ENCODE data around the gene SOX2.

SOX2 gene

DNA sequence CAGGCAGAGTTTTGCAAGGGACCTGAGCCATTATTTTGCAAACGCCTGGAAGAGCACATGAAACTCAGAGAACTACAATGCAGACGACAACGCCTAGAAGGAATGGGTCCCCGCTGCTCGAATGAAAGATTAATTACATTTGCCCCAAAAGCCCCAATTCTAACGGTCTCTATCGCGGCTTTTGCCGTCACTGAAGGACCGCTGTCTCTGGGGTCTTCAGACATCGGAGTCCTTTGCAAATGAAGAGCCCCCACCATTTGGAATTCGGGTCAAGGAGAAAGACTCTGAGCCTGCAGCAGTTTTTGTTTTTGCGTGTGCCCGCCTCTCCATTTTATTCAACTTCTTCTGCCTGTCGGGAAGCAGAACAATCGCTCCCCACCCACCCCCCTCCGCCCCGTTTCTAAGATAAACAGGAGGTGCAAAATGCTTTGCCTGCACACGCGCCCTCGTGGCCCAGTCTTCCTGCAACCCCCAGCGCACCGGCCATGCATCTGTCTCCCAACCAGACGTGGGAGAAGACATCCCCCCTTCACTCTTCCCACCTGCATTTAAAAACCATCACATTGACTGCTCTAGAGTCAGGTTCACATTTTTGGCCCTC, 13.5 kb downstream of the SOX2 start:
- Histone ChIP-seq H3K9me3 (ENCODE audit: control insufficient read depth, insufficient read depth, low read depth, low read length) (no peaks in the 10 kb centered on the region), H3K9ac (ENCODE audit: low read length) (no peak overlapping the region), H3K27me3 (ENCODE audit: control insufficient read depth, insufficient read depth, low read length) (peaks cover 83% of the 10 kb centered on the region), H3K36me3 (ENCODE audit: control insufficient read depth, insufficient read depth, low read length) (no peaks in the 10 kb centered on the region), H3K4me1 (ENCODE audit: control insufficient read depth, insufficient read depth, low read length) (peaks cover 73% of the 10 kb centered on the region), H3K4me3 (ENCODE audit: low read depth, low read length) (peak overlapping the region; percentile 46), H3K27ac (ENCODE audit: low read depth, low read length) (no peak overlapping the region)

- Histone ChIP-seq H3K27ac (ENCODE audit: low read depth, low read length) (no peak overlapping the region), H3K4me3 (ENCODE audit: low read depth, low read length) (peak overlapping the region; percentile 72), H3K27me3 (ENCODE audit: control insufficient read depth, insufficient read depth, low read length) (peaks cover 83% of the 10 kb centered on the region), H3K9me3 (ENCODE audit: control insufficient read depth, insufficient read depth, low read depth, low read length) (no peaks in the 10 kb centered on the region), H3K4me1 (ENCODE audit: control insufficient read depth, insufficient read depth, low read length) (peaks cover 73% of the 10 kb centered on the region), H3K9ac (ENCODE audit: low read length) (no peak overlapping the region), H3K36me3 (ENCODE audit: control insufficient read depth, insufficient read depth, low read length) (no peaks in the 10 kb centered on the region)
These were observed 14.1 kb downstream of the SOX2 start for GRCh38 chr3:181725830-181726229.

- H3K9me3 ChIP-seq (ENCODE audit: control insufficient read depth, insufficient read depth, low read depth, low read length), result no peaks in the 10 kb centered on the region
- peak overlapping the region; percentile 28; the same call in 1 of the 2 replicates for H3K27ac ChIP-seq (ENCODE audit: low read depth, low read length)
- H3K27me3 ChIP-seq (ENCODE audit: control insufficient read depth, insufficient read depth, low read length), result peaks cover 78% of the 10 kb centered on the region
- H3K4me1 ChIP-seq (ENCODE audit: control insufficient read depth, insufficient read depth, low read length), result peaks cover 72% of the 10 kb centered on the region
- H3K36me3 ChIP-seq (ENCODE audit: control insufficient read depth, insufficient read depth, low read length), result no peaks in the 10 kb centered on the region
- H3K9ac ChIP-seq (ENCODE audit: low read length), result peak overlapping the region; percentile 71
- peak overlapping the region; percentile 72 for H3K4me3 ChIP-seq (ENCODE audit: low read depth, low read length)
These were observed 14.9 kb downstream of the SOX2 start for GRCh38 chr3:181726351-181727330.

DNA sequence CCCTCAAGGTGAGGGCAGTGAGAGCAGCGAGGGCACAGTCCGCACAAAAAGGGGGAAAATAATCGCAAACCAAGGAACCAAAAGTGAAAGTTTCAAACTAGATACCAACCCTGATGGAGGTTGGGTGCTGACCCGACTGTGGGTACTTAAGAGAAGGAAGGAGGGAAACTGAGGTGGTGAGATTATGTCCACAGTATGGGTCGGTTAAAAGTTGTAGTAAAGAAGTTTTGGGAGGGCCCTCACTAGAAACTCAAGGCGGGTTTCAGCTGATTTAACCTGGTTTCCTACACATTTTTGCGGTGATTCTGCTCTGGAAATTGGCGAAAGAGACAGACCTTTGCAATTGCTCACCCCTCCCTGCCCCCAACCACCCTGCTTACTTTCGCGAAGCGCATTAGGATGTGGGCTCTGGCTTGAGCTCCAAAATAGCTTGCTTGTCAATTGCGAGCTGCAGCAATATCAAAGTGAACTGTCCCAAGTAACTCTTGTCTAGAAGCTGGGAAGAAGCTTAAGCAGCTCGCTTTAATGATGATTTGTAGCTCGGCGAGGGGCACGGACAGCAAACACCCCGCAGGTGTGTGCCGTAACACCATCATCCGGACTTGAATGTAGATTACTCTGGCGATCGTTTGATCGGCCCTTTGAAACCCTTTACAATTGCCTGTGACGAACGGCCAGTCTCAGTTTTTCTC, 15.8 kb downstream of the SOX2 start:
- Histone ChIP-seq H3K9ac (ENCODE audit: low read length) (peak overlapping the region; percentile 71), H3K4me3 (ENCODE audit: low read depth, low read length) (peak overlapping the region; percentile 72), H3K27me3 (ENCODE audit: control insufficient read depth, insufficient read depth, low read length) (peaks cover 77% of the 10 kb centered on the region), H3K36me3 (ENCODE audit: control insufficient read depth, insufficient read depth, low read length) (no peaks in the 10 kb centered on the region), H3K9me3 (ENCODE audit: control insufficient read depth, insufficient read depth, low read depth, low read length) (no peaks in the 10 kb centered on the region), H3K4me1 (ENCODE audit: control insufficient read depth, insufficient read depth, low read length) (peaks cover 67% of the 10 kb centered on the region), H3K27ac (ENCODE audit: low read depth, low read length) (peak overlapping the region; percentile 28; the same call in 1 of the 2 replicates)

DNA sequence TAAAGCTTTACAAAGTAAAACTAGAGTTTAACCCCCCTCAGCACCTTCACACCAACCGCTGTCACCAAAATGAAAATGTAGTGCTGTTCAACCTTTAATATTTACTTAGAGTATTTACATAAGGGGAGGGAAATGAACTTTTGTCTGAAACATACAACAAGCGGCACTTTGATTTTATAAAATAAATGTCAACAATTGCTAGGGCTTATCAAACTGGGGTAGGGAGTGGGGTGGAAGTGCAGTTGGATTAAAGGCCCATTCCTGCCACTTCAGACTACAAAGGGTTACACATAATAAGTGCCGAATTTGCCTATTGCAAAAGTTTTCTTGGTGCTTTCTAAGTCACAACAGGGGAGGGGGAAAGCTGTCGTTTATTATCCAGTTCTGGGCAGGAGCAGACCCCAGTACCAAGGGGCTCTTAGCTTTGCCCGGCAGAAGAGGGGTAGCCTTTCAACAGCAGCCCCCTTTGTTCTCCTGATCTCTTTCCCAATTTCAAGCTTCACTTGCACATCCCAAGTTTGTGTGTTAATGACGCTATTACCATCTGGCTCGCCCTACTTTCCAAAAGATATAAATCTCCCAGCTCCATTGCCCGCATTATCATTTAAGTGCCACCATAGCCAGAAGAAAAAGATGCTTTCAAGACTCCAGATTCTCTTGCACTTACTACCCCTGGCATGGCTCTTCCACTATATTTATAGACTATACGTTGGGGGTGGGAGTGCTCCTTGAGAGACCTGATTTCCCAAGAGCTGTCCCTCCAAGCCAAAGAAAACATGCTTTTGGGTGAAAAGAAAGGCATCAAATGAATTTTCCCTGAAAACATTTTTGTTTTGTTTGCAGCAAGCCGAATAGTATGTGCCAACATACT, 17.0 kb downstream of the SOX2 start:
- Histone ChIP-seq H3K27me3 (ENCODE audit: control insufficient read depth, insufficient read depth, low read length) (peaks cover 64% of the 10 kb centered on the region), H3K4me1 (ENCODE audit: control insufficient read depth, insufficient read depth, low read length) (peaks cover 56% of the 10 kb centered on the region), H3K4me3 (ENCODE audit: low read depth, low read length) (peak overlapping the region; percentile 72; the same call in 1 of the 2 replicates), H3K9ac (ENCODE audit: low read length) (no peak overlapping the region), H3K27ac (ENCODE audit: low read depth, low read length) (no peak overlapping the region), H3K9me3 (ENCODE audit: control insufficient read depth, insufficient read depth, low read depth, low read length) (no peaks in the 10 kb centered on the region), H3K36me3 (ENCODE audit: control insufficient read depth, insufficient read depth, low read length) (no peaks in the 10 kb centered on the region)

DNA sequence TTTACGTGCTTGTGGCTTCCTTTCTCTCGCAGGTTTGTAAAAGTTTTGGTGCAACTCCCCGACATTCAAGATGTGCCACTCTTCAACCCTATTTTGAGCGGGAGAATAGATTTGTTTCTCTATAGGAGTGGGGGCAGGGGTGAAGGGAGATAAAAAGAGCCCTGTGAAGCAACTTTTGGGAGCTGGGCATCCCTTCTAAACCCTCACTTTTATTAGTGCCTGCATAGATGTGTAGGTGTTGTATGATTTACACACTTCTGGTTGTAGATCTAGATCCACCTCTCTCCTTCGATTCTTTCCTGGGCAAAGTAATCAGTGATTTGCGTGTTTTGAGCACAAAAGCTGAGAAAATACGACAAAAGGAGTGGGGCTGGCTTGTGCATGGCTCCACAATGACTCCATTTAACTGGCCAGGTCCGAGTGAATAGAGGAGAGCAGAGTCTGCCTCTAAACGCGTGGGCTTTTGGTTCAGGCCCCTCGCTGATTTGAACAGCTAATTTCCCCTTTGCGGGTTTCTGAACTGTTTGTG, 17.7 kb downstream of the SOX2 start:
- no peaks in the 10 kb centered on the region for H3K9me3 ChIP-seq (ENCODE audit: control insufficient read depth, insufficient read depth, low read depth, low read length)
- H3K27ac ChIP-seq (ENCODE audit: low read depth, low read length), result no peak overlapping the region
- H3K4me3 ChIP-seq (ENCODE audit: low read depth, low read length), result peak overlapping the region; percentile 72; the same call in 1 of the 2 replicates
- H3K4me1 ChIP-seq (ENCODE audit: control insufficient read depth, insufficient read depth, low read length), result peaks cover 49% of the 10 kb centered on the region
- H3K36me3 ChIP-seq (ENCODE audit: control insufficient read depth, insufficient read depth, low read length), result no peaks in the 10 kb centered on the region
- H3K27me3 ChIP-seq (ENCODE audit: control insufficient read depth, insufficient read depth, low read length), result peaks cover 57% of the 10 kb centered on the region
- H3K9ac ChIP-seq (ENCODE audit: low read length), result no peak overlapping the region

- Histone ChIP-seq H3K27ac (ENCODE audit: low read depth, low read length) (no peak overlapping the region), H3K4me3 (ENCODE audit: low read depth, low read length) (peak overlapping the region; percentile 18; the same call in 1 of the 2 replicates), H3K4me1 (ENCODE audit: control insufficient read depth, insufficient read depth, low read length) (peaks cover 48% of the 10 kb centered on the region), H3K9ac (ENCODE audit: low read length) (no peak overlapping the region), H3K9me3 (ENCODE audit: control insufficient read depth, insufficient read depth, low read depth, low read length) (no peaks in the 10 kb centered on the region), H3K36me3 (ENCODE audit: control insufficient read depth, insufficient read depth, low read length) (no peaks in the 10 kb centered on the region), H3K27me3 (ENCODE audit: control insufficient read depth, insufficient read depth, low read length) (peaks cover 48% of the 10 kb centered on the region)
These were observed 18.6 kb downstream of the SOX2 start for GRCh38 chr3:181730316-181730715.

DNA sequence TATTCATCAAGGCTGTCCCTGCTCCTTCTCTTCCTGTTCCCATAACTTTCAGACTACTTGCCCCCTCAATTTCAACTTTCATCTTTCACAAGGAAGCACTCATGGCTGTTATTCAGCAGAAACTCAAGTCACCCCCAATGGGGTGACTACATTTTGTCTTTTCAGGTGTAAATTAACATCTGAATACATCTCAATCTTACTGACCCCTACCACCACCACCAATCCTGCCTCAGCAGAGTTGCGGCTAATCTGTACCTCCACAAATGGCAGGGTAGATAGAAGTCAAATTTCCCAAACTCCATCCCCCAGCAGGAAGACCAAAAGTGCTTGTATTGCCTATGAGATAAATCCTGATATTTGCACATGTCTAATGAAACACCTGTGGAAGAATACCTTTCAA, 19.2 kb downstream of the SOX2 start:
- Histone ChIP-seq H3K36me3 (ENCODE audit: control insufficient read depth, insufficient read depth, low read length) (no peaks in the 10 kb centered on the region), H3K9ac (ENCODE audit: low read length) (no peak overlapping the region), H3K4me1 (ENCODE audit: control insufficient read depth, insufficient read depth, low read length) (peaks cover 49% of the 10 kb centered on the region), H3K27me3 (ENCODE audit: control insufficient read depth, insufficient read depth, low read length) (peaks cover 42% of the 10 kb centered on the region), H3K9me3 (ENCODE audit: control insufficient read depth, insufficient read depth, low read depth, low read length) (no peaks in the 10 kb centered on the region), H3K27ac (ENCODE audit: low read depth, low read length) (no peak overlapping the region), H3K4me3 (ENCODE audit: low read depth, low read length) (peak overlapping the region; percentile 18; the same call in 1 of the 2 replicates)

GRCh38 chr3:181735911-181736310, 24.2 kb downstream of the SOX2 start:
- no peaks in the 10 kb centered on the region for H3K36me3 ChIP-seq (ENCODE audit: control insufficient read depth, insufficient read depth, low read length)
- no peak overlapping the region for H3K9ac ChIP-seq (ENCODE audit: low read length)
- H3K4me1 ChIP-seq (ENCODE audit: control insufficient read depth, insufficient read depth, low read length), result peaks cover 24% of the 10 kb centered on the region

DNA sequence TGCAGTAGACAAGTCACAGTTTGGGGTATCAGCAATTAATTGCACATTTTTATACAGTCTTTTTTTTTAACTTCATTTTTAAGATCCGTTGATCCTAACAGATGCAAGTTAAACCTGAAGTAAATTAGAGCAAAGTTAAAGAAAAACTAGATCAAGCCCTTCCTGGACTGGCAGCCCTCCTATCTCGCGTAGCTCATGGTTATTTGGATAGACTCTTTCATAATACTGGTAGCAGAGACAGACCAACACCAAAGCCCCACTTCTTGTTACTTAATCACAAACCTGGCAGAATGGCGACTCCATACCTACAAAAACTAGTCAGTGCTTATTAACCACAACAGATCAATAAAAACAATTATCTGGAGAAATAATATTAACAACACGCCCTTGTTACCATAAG, 26.8 kb downstream of the SOX2 start:
- H3K27me3 ChIP-seq (ENCODE audit: control insufficient read depth, insufficient read depth, low read length), result no peaks in the 10 kb centered on the region; the same call in 1 of the 2 replicates
- no peak overlapping the region for H3K27ac ChIP-seq (ENCODE audit: low read depth, low read length)
- no peaks in the 10 kb centered on the region for H3K9me3 ChIP-seq (ENCODE audit: control insufficient read depth, insufficient read depth, low read depth, low read length)
- H3K4me3 ChIP-seq (ENCODE audit: low read depth, low read length), result no peak overlapping the region
- H3K9ac ChIP-seq (ENCODE audit: low read length), result no peak overlapping the region
- H3K36me3 ChIP-seq (ENCODE audit: control insufficient read depth, insufficient read depth, low read length), result no peaks in the 10 kb centered on the region
- peaks cover 25% of the 10 kb centered on the region for H3K4me1 ChIP-seq (ENCODE audit: control insufficient read depth, insufficient read depth, low read length)

More at GRCh38 chr3:181735911-181736310, 24.2 kb downstream of the SOX2 start:
- Histone ChIP-seq H3K27me3 (ENCODE audit: control insufficient read depth, insufficient read depth, low read length) (no peaks in the 10 kb centered on the region; the same call in 1 of the 2 replicates), H3K4me3 (ENCODE audit: low read depth, low read length) (no peak overlapping the region), H3K27ac (ENCODE audit: low read depth, low read length) (no peak overlapping the region), H3K9me3 (ENCODE audit: control insufficient read depth, insufficient read depth, low read depth, low read length) (no peaks in the 10 kb centered on the region)

All from HUES6 (cell line).